Heart right ventricle (tissue), 16 donors: ENCODE measurements around the gene MTHFD1L. TPM values are rescaled to one million over a fixed set of nuclear protein-coding genes. Genes with fewer than 3 reads are reported as not detected.

Experiments used
- ATAC-seq, 8 donors: fragments of 200-7000 bp; cut with Tn5 transposase; one replicate each; pipeline ENCODE4 v1.9.1; 2020; ENCODE audit warnings: mild to moderate bottlenecking in 8 of 8, moderate library complexity in 8 of 8, moderate number of reproducible peaks in 1 of 8
- DNase-seq, 2 donors: peaks; one replicate each; pipeline ENCODE4 v3.0.0-alpha.2; 2020
- H3K27ac ChIP-seq, 10 donors: fragments of 200-600 bp; sonication (generic) in 2 of 10; one replicate each; pipeline versions ENCODE4 v1.5.0 to v1.8.0; 2020 to 2022; ENCODE audit warnings: mild to moderate bottlenecking in 3 of 10
- H3K27me3 ChIP-seq, 7 donors: fragments of 200-600 bp; one replicate each; pipeline ENCODE4 v1.8.0; 2021 to 2022; ENCODE audit warnings: mild to moderate bottlenecking in 2 of 7
- H3K36me3 ChIP-seq, 9 donors: fragments of 200-600 bp; sonication (generic) in 1 of 9; one replicate each; pipeline versions ENCODE4 v1.5.0 to v1.8.0; 2020 to 2022; ENCODE audit warnings: mild to moderate bottlenecking in 2 of 9
- H3K4me1 ChIP-seq, 9 donors: fragments of 200-600 bp; sonication (generic) in 1 of 9; one replicate each; pipeline versions ENCODE4 v1.5.0 to v1.8.0; 2020 to 2022; ENCODE audit warnings: mild to moderate bottlenecking in 4 of 9
- H3K4me3 ChIP-seq, 10 donors: fragments of 200-600 bp; sonication (generic) in 2 of 10; one replicate each; pipeline versions ENCODE4 v1.5.0 to v1.8.0; 2020 to 2022; ENCODE audit warnings: mild to moderate bottlenecking in 7 of 10, moderate library complexity in 2 of 10
- H3K9me3 ChIP-seq, 11 donors: fragments of 200-600 bp in 10 of 11; sonication (generic) in 2 of 11; one replicate each; pipeline versions ENCODE4 v1.5.0 to v1.8.0; 2013 to 2022; ENCODE audit warnings: mild to moderate bottlenecking in 2 of 11, control low read depth in 1 of 11, moderate library complexity in 1 of 11
- CTCF ChIP-seq, 9 donors: fragments of 200-600 bp; sonication (generic) in 2 of 9; IDR thresholded peaks; one replicate each; pipeline versions ENCODE4 v1.5.0 to v1.8.0; 2021 to 2022; ENCODE audit warnings: antibody characterized with exemption in 9 of 9, mild to moderate bottlenecking in 5 of 9, moderate library complexity in 1 of 9
- WGBS, 2 donors: extraction: QIAGEN DNeasy Blood & Tissue Kit; methylation state at CpG; one replicate each; pipeline ENCODE4 v1.1.7; 2013; ENCODE audit warnings: inconsistent platforms in 1 of 2; 5-methylcytosine and 5-hydroxymethylcytosine counted together
- intact Hi-C, 10 donors: fragments of 100-400 bp; cut with DNase I; formaldehyde crosslinking; loops; one replicate each; pipeline versions ENCODE4 v1.11.1 to v1.14.2; 2022
- polyA plus RNA-seq, 2 donors: library from polyadenylated mRNA; stranded (reverse); fragments of 200-250 nt; gene quantifications; one replicate each; pipeline ENCODE4 v1.2.3, GENCODE V29; 2013
- total RNA-seq, 10 donors: library from RNA; stranded (reverse); fragmentation: NEBNext Ultra II Directional in 3 of 10; extraction: Animal tissue kit (Norgen Biotek cat#: 25700) in 3 of 10; gene quantifications; one replicate each; pipeline versions ENCODE4 v1.2.1 to v1.2.4, GENCODE V29; 2021 to 2023
- donor health status: Arrhythmogenic right ventricular cardiomyopathy.
- donor health status: ischemic (EF 13 %, LVEDD 7.1; RV severe dilation, severe dysfunction).
- donor health status: healthy with polysubstance abuse.
- donor health status: DM: no; HTN: yes; CAD: no.
- donor health status: DM: no; HTN: no; CAD: no.
- donor health status: ischemic (EF 25% LVEDD 6.9; RV normal size, moderate dysfunction).
- donor health status: ischemic (EF 25% LVEDD 5.7; RV mildly dilated, moderate dysfunction).
- donor health status: healthy.
- donor health status: DM: yes; HTN: yes; CAD: no.
- donor health status: Ischemic cardiomyopathy.
- donor health status: ischemic (EF 35%, LVEDD 5.7; RV mildly dilated, moderate dysfunction).
- donor health status: nonischemic (EF 11% LVEDD 7.7; RV severe dilation, severe dysfunction).
- donor health status: DM: yes; HTN: yes; CAD: no.
- donor health status: PGD.
- donor health status: ischemic (EF 29% LVEDD 5.4; RV normal size, mild dysfunction).
- donor health status: nonischemic (EF 23%, LVEDD 6.1; RV moderate dilation, normal function).

Gene MTHFD1L
- total and polyA plus RNA-seq, 12 donors = 1.2 to 10.8 (median 3.8) TPM

- Histone ChIP-seq H3K4me3 (no peak overlapping the region), H3K36me3 (peaks cover 0 to 24% (median 0%) of the 10 kb centered on the region in 9 donors), H3K27me3 (no peaks in the 10 kb centered on the region), H3K27ac (no peak overlapping the region), H3K4me1 (peaks cover 0 to 4% (median 0%) of the 10 kb centered on the region in 9 donors), H3K9me3 (no peaks in the 10 kb centered on the region)
- no peak for ATAC-seq
- 88 to 93% methylated on average over 2 of the region's 2 CpGs for WGBS, 2 donors
- DNase-seq = no peak
- no peak for TF ChIP-seq CTCF (IDR thresholded peaks at IDR 0.05)
- intact Hi-C loops = no loop called here
Measured at GRCh38 chr6:150964765-150965164, 99.3 kb downstream of the MTHFD1L start.

- Histone ChIP-seq H3K36me3 (peaks cover 0 to 21% (median 0%) of the 10 kb centered on the region in 9 donors), H3K9me3 (no peaks in the 10 kb centered on the region), H3K27ac (no peak overlapping the region), H3K4me3 (no peak overlapping the region), H3K27me3 (no peaks in the 10 kb centered on the region), H3K4me1 (no peaks in the 10 kb centered on the region)
- no peak for TF ChIP-seq CTCF (IDR thresholded peaks at IDR 0.05)
- WGBS, 2 donors = 89 to 92% methylated on average over 6 of the region's 6 CpGs
- intact Hi-C loops = no loop called here
- DNase-seq (no peak), ATAC-seq (no peak)
Measured at GRCh38 chr6:150966786-150967185, 101.3 kb downstream of the MTHFD1L start.

- no peak for ATAC-seq
- WGBS, 2 donors = 79 to 81% methylated on average over 6 of the region's 6 CpGs
- Histone ChIP-seq H3K4me3 (no peak overlapping the region), H3K4me1 (no peaks in the 10 kb centered on the region), H3K27me3 (no peaks in the 10 kb centered on the region), H3K36me3 (peaks cover 0 to 24% (median 0%) of the 10 kb centered on the region in 9 donors), H3K27ac (no peak overlapping the region), H3K9me3 (no peaks in the 10 kb centered on the region)
- intact Hi-C loops = no loop called here
- no peak for DNase-seq
- no peak for TF ChIP-seq CTCF (IDR thresholded peaks at IDR 0.05)
Measured at GRCh38 chr6:150967381-150967780, 101.9 kb downstream of the MTHFD1L start.

- ATAC-seq (no peak), DNase-seq (no peak)
- H3K27me3 ChIP-seq = no peaks in the 10 kb centered on the region
- H3K36me3 ChIP-seq = peaks cover 0 to 25% (median 0%) of the 10 kb centered on the region in 9 donors
- 62 to 67% methylated on average over 8 of the region's 8 CpGs for WGBS, 2 donors
- H3K4me1 ChIP-seq = no peaks in the 10 kb centered on the region
- intact Hi-C loops = no loop called here
- H3K27ac ChIP-seq = no peak overlapping the region
- no peaks in the 10 kb centered on the region for H3K9me3 ChIP-seq
- no peak overlapping the region for H3K4me3 ChIP-seq
- TF ChIP-seq CTCF (IDR thresholded peaks at IDR 0.05) = no peak
Measured at GRCh38 chr6:150967910-150968309, 102.4 kb downstream of the MTHFD1L start.
